ENCODE measurements around the gene URM1.

The URM1 gene

GRCh38 chr9:128344931-128345605 lies 26.1 kb upstream of the URM1 start:
- TF ChIP-seq GABPA (IDR thresholded peaks at IDR 0.05; ENCODE audit: low read depth) (no peak), CTCF (IDR thresholded peaks at IDR 0.05; ENCODE audit: insufficient read depth, low read length) (no peak), REST (IDR thresholded peaks at IDR 0.05; ENCODE audit: insufficient replicate concordance, low read depth) (no peak), SPI1 (IDR thresholded peaks at IDR 0.05; ENCODE audit: borderline replicate concordance, low read depth) (no peak), POLR2AphosphoS5 (IDR thresholded peaks at IDR 0.05; ENCODE audit: low read depth) (no peak)
- Histone ChIP-seq H3K4me3 (replicated peaks; ENCODE audit: insufficient read depth, low read length) (no peak overlapping the region), H3K27ac (replicated peaks) (no peak overlapping the region), H3K27me3 (ENCODE audit: insufficient read depth, poor library complexity, severe bottlenecking) (no peaks in the 10 kb centered on the region)
- DNase-seq (ENCODE audit: low read depth in 1 of 2, low spot score in 1 of 2), result no peak

- TF ChIP-seq POLR2AphosphoS5 (IDR thresholded peaks at IDR 0.05; ENCODE audit: low read depth) (no peak), GABPA (IDR thresholded peaks at IDR 0.05; ENCODE audit: low read depth) (no peak), REST (IDR thresholded peaks at IDR 0.05; ENCODE audit: insufficient replicate concordance, low read depth) (no peak), CTCF (IDR thresholded peaks at IDR 0.05; ENCODE audit: insufficient read depth, low read length) (no peak), SPI1 (IDR thresholded peaks at IDR 0.05; ENCODE audit: borderline replicate concordance, low read depth) (no peak)
- H3K27ac ChIP-seq (replicated peaks), result no peak overlapping the region
- H3K4me3 ChIP-seq (replicated peaks; ENCODE audit: insufficient read depth, low read length), result no peak overlapping the region
- H3K27me3 ChIP-seq (ENCODE audit: insufficient read depth, poor library complexity, severe bottlenecking), result no peaks in the 10 kb centered on the region
- DNase-seq (ENCODE audit: low read depth in 1 of 2, low spot score in 1 of 2), result no peak
These were observed 22.0 kb upstream of the URM1 start for GRCh38 chr9:128349125-128349524.

GRCh38 chr9:128349772-128350171 lies 21.4 kb upstream of the URM1 start:
- TF ChIP-seq GABPA (IDR thresholded peaks at IDR 0.05; ENCODE audit: low read depth) (no peak), POLR2AphosphoS5 (IDR thresholded peaks at IDR 0.05; ENCODE audit: low read depth) (no peak), CTCF (IDR thresholded peaks at IDR 0.05; ENCODE audit: insufficient read depth, low read length) (no peak), REST (IDR thresholded peaks at IDR 0.05; ENCODE audit: insufficient replicate concordance, low read depth) (no peak), SPI1 (IDR thresholded peaks at IDR 0.05; ENCODE audit: borderline replicate concordance, low read depth) (no peak)
- no peak for DNase-seq (ENCODE audit: low read depth in 1 of 2, low spot score in 1 of 2)
- Histone ChIP-seq H3K27me3 (ENCODE audit: insufficient read depth, poor library complexity, severe bottlenecking) (no peaks in the 10 kb centered on the region), H3K27ac (replicated peaks) (no peak overlapping the region), H3K4me3 (replicated peaks; ENCODE audit: insufficient read depth, low read length) (no peak overlapping the region)

Data from HL-60 (cell line).